Mucosa of descending colon (tissue), 3 donors: ENCODE data around the gene RNF141. TPM values are rescaled to one million over a fixed set of nuclear protein-coding genes. Genes with fewer than 3 reads are reported as not detected.

ENCODE experiments used
- ATAC-seq: fragments of 200-7000 bp; cut with Tn5 transposase; one replicate; pipeline ENCODE4 v1.9.1; 2020; ENCODE audit warnings: mild to moderate bottlenecking, moderate library complexity
- DNase-seq, 3 donors: peaks; one replicate each; pipeline ENCODE4 v3.0.0-alpha.2; 2020
- H3K36me3 ChIP-seq: fragments of 200-600 bp; one replicate; pipeline ENCODE4 v1.8.0; 2021; ENCODE audit warnings: low read depth, mild to moderate bottlenecking
- H3K4me1 ChIP-seq: fragments of 200-600 bp; one replicate; pipeline ENCODE4 v1.8.0; 2021; ENCODE audit warnings: low read depth, mild to moderate bottlenecking
- H3K4me3 ChIP-seq: fragments of 200-600 bp; one replicate; pipeline ENCODE4 v1.8.0; 2021; ENCODE audit warnings: mild to moderate bottlenecking
- H3K9me3 ChIP-seq: fragments of 200-600 bp; one replicate; pipeline ENCODE4 v1.8.0; 2021; ENCODE audit warnings: mild to moderate bottlenecking
- intact Hi-C, 2 donors: fragments of 100-400 bp; cut with DNase I in 1 of 2; cut with micrococcal nuclease in 1 of 2; formaldehyde crosslinking; loops; one replicate each; pipeline versions ENCODE4 v1.11.0 to v1.11.1; 2022; cut with DNase I, micrococcal nuclease
- total RNA-seq, 3 donors: library from RNA; stranded (reverse); fragmentation: NEBNext Ultra II Directional in 2 of 3; extraction: Animal tissue kit (Norgen Biotek cat#: 25700) in 2 of 3; gene quantifications; one replicate each; pipeline versions ENCODE4 v1.2.1 to v1.2.4, GENCODE V29; 2021 to 2023
- TF ChIP-seq, protein P1 (sequence below): fragments of 200-600 bp; IDR thresholded peaks from one replicate; pipeline ENCODE4 v1.8.0; 2022; ENCODE audit warnings: antibody characterized with exemption, mild to moderate bottlenecking
- donor health status: DM: no; HTN: no; CAD: no; lungs with moderate emphysema.
- donor health status: DM: no; HTN: no; CAD: no.
- donor health status: DM: no; HTN: yes; CAD: no.

Gene RNF141
- total RNA-seq, 3 donors from 2014 or later = 32.8 to 35.5 (median 34.7) TPM

DNA sequence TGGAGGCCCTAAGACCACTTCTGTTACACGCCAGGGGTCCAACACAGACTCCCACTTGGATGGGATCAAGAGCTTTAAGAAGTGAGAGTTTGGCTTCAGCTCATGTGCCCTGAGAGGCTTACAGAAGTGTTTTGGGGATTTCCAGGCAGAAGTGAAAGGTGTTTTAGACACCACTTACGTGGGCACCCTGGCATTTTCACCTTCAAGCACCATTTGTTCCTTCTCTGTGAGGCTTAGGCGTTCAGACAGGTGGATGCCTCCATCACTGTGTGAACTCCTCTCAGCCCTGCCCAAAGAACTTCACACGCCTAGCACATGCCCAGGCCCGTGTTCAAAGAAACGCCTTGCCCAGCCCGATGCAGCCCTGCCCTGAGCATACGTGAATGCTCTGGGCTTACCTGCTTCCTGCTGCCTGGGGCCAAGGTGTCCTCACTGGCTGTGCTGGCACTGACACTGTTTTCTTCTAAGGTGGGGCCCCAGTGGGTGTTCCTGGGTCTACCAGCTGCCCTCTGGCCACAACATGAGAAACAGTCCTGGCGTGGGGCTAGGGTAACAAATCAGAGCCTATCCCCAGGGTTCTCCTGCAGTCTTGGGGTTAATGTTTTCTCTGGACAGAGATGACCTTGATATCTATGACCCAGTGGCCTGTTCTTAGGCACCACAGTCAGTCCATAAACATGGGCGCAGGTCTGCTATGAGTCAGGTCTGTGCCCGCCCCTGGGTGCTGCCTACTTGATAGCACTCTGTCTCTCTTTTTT is 51.9 kb downstream of the RNF141 start:
- peak; percentile 77 to 85 (median 82) for DNase-seq

DNA sequence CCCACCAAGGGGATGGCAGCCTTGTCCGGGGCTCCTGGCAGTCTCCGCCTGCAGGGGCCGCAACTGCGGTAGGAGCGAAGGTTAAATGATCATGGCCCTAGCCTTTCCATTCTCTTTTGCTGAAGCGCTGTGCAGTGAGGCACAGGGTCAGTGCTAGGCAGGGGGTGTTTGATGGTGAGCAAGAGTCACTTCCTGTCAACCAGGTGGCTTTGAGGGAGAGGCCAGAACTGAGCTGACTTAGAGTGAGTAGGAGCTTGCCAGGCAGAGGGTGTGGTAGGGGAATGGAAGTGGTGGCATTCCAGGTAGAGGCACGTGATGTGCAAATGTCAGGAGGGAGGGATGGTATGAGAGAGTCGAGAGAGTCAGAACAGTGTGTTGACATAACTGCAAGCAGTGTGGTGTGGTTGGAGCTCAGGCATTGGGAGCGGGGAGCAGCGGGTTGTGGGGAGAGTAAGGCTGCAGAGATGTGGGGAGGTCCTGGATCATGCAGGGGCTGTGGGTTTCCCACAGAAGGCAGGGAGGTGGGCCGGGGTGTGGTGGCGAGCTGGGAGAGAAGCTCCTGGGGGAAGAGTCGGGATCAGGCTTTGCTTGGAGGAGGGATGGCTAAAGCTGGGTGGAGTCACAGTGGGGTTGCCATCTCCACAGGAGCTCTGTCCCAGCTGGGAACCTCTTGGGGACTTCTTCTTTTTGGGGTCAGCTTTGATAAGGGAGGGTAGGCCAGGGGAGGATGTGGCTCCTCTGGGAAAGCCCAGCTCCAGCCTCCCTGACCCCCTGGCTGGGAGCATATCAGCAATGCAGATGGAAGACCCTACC is 52.7 kb downstream of the RNF141 start:
- TF ChIP-seq, protein P1, sequence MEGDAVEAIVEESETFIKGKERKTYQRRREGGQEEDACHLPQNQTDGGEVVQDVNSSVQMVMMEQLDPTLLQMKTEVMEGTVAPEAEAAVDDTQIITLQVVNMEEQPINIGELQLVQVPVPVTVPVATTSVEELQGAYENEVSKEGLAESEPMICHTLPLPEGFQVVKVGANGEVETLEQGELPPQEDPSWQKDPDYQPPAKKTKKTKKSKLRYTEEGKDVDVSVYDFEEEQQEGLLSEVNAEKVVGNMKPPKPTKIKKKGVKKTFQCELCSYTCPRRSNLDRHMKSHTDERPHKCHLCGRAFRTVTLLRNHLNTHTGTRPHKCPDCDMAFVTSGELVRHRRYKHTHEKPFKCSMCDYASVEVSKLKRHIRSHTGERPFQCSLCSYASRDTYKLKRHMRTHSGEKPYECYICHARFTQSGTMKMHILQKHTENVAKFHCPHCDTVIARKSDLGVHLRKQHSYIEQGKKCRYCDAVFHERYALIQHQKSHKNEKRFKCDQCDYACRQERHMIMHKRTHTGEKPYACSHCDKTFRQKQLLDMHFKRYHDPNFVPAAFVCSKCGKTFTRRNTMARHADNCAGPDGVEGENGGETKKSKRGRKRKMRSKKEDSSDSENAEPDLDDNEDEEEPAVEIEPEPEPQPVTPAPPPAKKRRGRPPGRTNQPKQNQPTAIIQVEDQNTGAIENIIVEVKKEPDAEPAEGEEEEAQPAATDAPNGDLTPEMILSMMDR = no peak
- Histone ChIP-seq H3K9me3 (no peaks in the 10 kb centered on the region), H3K36me3 (no peaks in the 10 kb centered on the region), H3K4me3 (no peak overlapping the region), H3K4me1 (peaks cover 13% of the 10 kb centered on the region)
- DNase-seq = peak in 2 of 3 donors; percentile 36 to 40
- intact Hi-C loops = no loop called here
- peak; percentile 70 for ATAC-seq

More for the DNA sequence above, 51.9 kb downstream of the RNF141 start:
- no peak overlapping the region for H3K4me3 ChIP-seq
- TF ChIP-seq, protein P1 = no peak
- peak; percentile 90 for ATAC-seq
- peaks cover 13% of the 10 kb centered on the region for H3K4me1 ChIP-seq
- H3K36me3 ChIP-seq = no peaks in the 10 kb centered on the region
- H3K9me3 ChIP-seq = no peaks in the 10 kb centered on the region
- intact Hi-C loops = no loop called here

DNA sequence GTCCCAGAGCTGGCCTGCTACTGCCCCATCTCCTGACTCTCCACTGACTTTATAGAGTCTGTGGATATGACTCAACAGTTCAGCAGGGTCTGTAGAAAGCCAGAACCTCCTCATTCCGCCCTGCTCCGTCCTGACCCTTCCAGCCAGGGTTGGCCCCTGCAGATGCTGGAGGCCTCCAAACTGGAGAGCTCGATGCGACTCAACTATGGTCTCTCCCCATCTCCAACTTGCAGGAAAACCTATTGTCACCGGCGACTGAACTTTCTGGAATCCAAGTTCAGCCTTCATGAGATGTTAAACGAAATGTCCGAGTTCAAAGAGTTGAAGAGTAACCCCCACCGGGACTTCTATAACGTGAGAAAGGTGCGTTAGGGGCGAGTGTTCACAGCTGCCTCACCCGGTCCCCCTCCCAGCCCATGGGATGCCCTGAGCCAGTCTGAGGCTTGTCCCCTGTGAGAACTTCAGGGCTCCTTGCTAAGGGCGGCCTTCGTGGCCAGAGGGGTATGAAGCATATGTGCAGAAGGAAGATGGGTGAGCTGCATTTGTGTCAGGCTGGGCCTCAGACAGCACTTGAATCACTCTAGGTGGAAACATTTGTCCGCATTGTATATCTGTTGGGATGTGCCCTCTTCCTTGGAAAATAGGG is 53.9 kb downstream of the RNF141 start:
- H3K9me3 ChIP-seq = no peaks in the 10 kb centered on the region
- intact Hi-C loops = no loop called here
- H3K4me3 ChIP-seq = no peak overlapping the region
- TF ChIP-seq, protein P1 = no peak
- DNase-seq (no peak), ATAC-seq (no peak)
- no peaks in the 10 kb centered on the region for H3K36me3 ChIP-seq
- H3K4me1 ChIP-seq = peaks cover 13% of the 10 kb centered on the region

DNA sequence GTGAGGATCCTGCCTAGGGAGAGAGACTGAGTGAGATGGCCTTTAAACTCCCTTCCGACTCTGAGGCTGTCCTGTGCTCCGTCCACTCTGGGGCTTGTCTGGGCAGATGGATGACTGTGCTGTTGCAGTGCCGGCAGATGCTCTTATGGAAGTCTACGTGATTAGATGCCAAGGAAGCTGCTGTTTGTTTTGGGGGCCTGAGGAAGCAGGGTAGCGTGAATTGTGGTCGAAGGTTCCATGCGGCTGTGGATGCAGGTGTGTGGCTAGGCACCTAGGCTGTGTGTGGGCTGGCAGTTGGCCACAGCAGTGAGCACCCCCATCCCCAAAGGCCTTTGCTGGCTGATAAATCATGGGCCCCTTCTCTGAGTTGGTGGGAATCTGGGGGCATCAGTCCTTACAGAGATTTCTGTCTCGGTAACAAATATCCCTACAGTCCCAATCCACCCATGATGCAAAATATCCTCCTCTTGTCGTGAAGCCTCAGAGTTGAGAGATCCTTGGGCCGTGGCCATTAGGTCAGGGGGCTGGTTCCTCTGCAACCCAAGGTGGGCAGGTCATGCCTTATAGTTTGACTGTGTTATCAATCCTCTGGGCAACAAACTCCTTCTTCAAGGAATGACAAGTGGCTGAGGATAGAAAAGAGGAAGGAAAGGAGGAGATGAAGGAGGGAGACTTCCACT is 54.7 kb downstream of the RNF141 start:
- intact Hi-C loops = no loop called here
- Histone ChIP-seq H3K4me1 (peaks cover 13% of the 10 kb centered on the region), H3K4me3 (no peak overlapping the region), H3K36me3 (no peaks in the 10 kb centered on the region), H3K9me3 (no peaks in the 10 kb centered on the region)
- TF ChIP-seq, protein P1 = no peak
- DNase-seq (no peak), ATAC-seq (no peak)

DNA sequence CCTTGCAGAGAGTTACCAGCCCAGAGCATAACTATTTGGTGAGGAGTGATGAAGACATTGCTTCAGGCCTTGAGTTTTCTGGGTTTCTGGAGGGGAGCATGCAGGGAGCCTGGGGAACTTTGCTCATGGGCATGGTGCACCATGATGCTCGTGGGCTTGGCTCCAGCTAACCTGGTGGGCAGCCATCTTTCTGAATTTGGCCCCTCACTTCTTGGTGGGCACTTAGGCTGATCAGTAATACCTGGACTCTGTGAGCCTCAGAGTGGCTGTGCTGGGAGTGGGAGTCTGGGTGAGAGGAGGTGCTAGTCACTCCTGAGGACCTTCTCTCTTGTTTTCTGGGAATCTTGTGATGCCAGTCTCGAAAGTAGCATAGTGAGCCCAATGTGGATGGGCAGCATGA is 55.3 kb downstream of the RNF141 start:
- ATAC-seq = no peak
- no peaks in the 10 kb centered on the region for H3K36me3 ChIP-seq

More for the DNA sequence above, 55.3 kb downstream of the RNF141 start:
- no peaks in the 10 kb centered on the region for H3K9me3 ChIP-seq
- TF ChIP-seq, protein P1 = no peak
- DNase-seq = no peak
- H3K4me3 ChIP-seq = no peak overlapping the region
- peaks cover 13% of the 10 kb centered on the region for H3K4me1 ChIP-seq
- intact Hi-C loops = no loop called here
